ENCODE measurements around the gene SMIM45.

Gene SMIM45

DNA sequence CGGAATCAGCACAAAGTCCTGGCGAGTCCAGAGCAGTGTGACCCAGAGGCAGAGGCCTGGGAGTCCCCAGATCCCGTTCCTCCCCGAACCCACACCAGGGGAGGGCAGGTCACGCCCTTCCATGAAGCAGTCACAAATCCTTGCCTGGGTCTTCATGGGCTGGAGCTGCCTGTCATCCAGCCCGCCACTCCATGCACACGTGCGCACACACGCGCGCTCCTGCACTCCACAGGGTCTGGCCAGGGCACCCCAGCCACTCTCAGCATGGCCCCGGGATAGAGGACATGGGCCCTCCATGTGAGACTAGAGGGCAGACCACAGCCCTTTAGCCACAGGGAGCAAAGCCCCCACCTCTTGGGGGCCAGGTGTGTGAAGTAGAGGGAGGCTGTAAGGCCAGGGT lies 19.6 kb upstream of the SMIM45 start:
- Histone ChIP-seq H3K9ac (replicated peaks; ENCODE audit: extremely low read depth, insufficient read depth, low read length) (no peak overlapping the region), H3K4me2 (ENCODE audit: insufficient read depth, low read length) (no peak overlapping the region), H3K79me2 (ENCODE audit: control insufficient read depth, insufficient read depth, low read length) (no peaks in the 10 kb centered on the region), H3K4me1 (ENCODE audit: control insufficient read depth, extremely low read depth, insufficient read depth, low read length) (no peaks in the 10 kb centered on the region), H4K20me1 (replicated peaks; ENCODE audit: control insufficient read depth, extremely low read depth, insufficient read depth, low read length) (no peaks in the 10 kb centered on the region), H2AFZ (ENCODE audit: low read depth, low read length) (no peak overlapping the region), H3K27me3 (ENCODE audit: control insufficient read depth in 2 of 2, insufficient read depth in 2 of 2, low read length in 2 of 2) (no peaks in the 10 kb centered on the region), H3K27ac (ENCODE audit: insufficient read depth, low read depth, low read length) (no peak overlapping the region), H3K4me3 (replicated peaks in 1 of 3; ENCODE audit: insufficient read depth in 1 of 3, low read depth in 1 of 3, low read length in 3 of 3) (no peak overlapping the region), H3K9me1 (replicated peaks; ENCODE audit: control insufficient read depth, extremely low read depth, insufficient read depth, low read length) (no peaks in the 10 kb centered on the region), H3K9me3 (replicated peaks; ENCODE audit: control insufficient read depth, insufficient read depth, low read length) (no peaks in the 10 kb centered on the region), H3K36me3 (ENCODE audit: control insufficient read depth in 2 of 2, extremely low read depth in 1 of 2, insufficient read depth in 2 of 2, low read length in 2 of 2) (peaks cover 0 to under 1% of the 10 kb centered on the region in 2 experiments)
- DNase-seq (ENCODE audit: low read depth, low spot score): no peak
- TF ChIP-seq GATA2 (IDR thresholded peaks at IDR 0.05; ENCODE audit: insufficient read depth, insufficient read length, low read depth, low read length) (no peak), POLR2AphosphoS5 (IDR thresholded peaks at IDR 0.05; ENCODE audit: insufficient read depth, low read depth, low read length) (no peak), EZH2 (IDR thresholded peaks at IDR 0.05; ENCODE audit: borderline replicate concordance, low read depth, low read length, severe bottlenecking) (no peak), MYC (IDR thresholded peaks at IDR 0.05; ENCODE audit: low read depth, low read length) (no peak), POLR2A (IDR thresholded peaks at IDR 0.05; ENCODE audit: low read depth, low read length) (no peak), FOS (IDR thresholded peaks at IDR 0.05; ENCODE audit: borderline replicate concordance, insufficient read depth, low read length) (no peak), JUN (IDR thresholded peaks at IDR 0.05; ENCODE audit: borderline replicate concordance, insufficient read depth, insufficient read length, low read depth) (no peak)
- TF ChIP-seq, protein P1, sequence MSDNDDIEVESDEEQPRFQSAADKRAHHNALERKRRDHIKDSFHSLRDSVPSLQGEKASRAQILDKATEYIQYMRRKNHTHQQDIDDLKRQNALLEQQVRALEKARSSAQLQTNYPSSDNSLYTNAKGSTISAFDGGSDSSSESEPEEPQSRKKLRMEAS (IDR thresholded peaks at IDR 0.05; ENCODE audit: insufficient read depth, insufficient read length): no peak
- TF ChIP-seq, protein P2, sequence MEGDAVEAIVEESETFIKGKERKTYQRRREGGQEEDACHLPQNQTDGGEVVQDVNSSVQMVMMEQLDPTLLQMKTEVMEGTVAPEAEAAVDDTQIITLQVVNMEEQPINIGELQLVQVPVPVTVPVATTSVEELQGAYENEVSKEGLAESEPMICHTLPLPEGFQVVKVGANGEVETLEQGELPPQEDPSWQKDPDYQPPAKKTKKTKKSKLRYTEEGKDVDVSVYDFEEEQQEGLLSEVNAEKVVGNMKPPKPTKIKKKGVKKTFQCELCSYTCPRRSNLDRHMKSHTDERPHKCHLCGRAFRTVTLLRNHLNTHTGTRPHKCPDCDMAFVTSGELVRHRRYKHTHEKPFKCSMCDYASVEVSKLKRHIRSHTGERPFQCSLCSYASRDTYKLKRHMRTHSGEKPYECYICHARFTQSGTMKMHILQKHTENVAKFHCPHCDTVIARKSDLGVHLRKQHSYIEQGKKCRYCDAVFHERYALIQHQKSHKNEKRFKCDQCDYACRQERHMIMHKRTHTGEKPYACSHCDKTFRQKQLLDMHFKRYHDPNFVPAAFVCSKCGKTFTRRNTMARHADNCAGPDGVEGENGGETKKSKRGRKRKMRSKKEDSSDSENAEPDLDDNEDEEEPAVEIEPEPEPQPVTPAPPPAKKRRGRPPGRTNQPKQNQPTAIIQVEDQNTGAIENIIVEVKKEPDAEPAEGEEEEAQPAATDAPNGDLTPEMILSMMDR (IDR thresholded peaks at IDR 0.05; ENCODE audit: extremely low read depth in 1 of 2, insufficient read depth in 1 of 2, low read depth in 1 of 2, low read length in 2 of 2): no peak
- intact Hi-C loops (cut with micrococcal nuclease) (no loop called here), dilution Hi-C loops (cut with MboI; ENCODE audit: extremely low pct_ligation_motif_present, low sequenced_read_pairs) (no loop called here)
- POLR2A ChIA-PET: no interaction called here
- no TSS peak for BruUV-seq (replicated peaks)
- CTCF ChIA-PET: interaction anchor here (1.0 kb wide), 1 partner anchor 9 kb away, joined by 4 read pairs; no protein-coding TSS in a partner anchor
- no peak for FAIRE-seq

Data from endothelial cell of umbilical vein (primary cell).